Kidney epithelial cell (primary cell): ENCODE data around the gene NPTX1. TPM values are rescaled to one million over a fixed set of nuclear protein-coding genes. Genes with fewer than 3 reads are reported as not detected.

ENCODE experiments used
- DNase-seq: peaks from one replicate; pipeline ENCODE4 v3.0.0-alpha.2; 2010; ENCODE audit warnings: low read depth
- H3K27me3 ChIP-seq: 2 replicates; pipeline ENCODE4 v1.6.0; 2011; ENCODE audit warnings: low read length; ENCODE audit not compliant: control insufficient read depth, insufficient read depth
- H3K36me3 ChIP-seq: 2 replicates; pipeline ENCODE4 v1.5.1; 2011; ENCODE audit warnings: low read length; ENCODE audit not compliant: control insufficient read depth, insufficient read depth
- H3K4me3 ChIP-seq: 2 replicates; pipeline ENCODE4 v1.5.1; 2011; ENCODE audit warnings: low read depth, mild to moderate bottlenecking, control low read depth, low read length
- total RNA-seq: library from RNA; depleted of rRNA; stranded (reverse); fragments of >200 nt; gene quantifications from 2 replicates; pipeline ENCODE4 v1.2.3, GENCODE V29; 2015
- TF ChIP-seq, protein P1 (sequence below): IDR thresholded peaks from 2 replicates; pipeline ENCODE4 v1.5.1; 2011; ENCODE audit warnings: mild to moderate bottlenecking, moderate library complexity, low read length, control low read depth, inconsistent platforms; ENCODE audit not compliant: insufficient read depth, poor library complexity, severe bottlenecking

The NPTX1 gene
- total RNA-seq, 1 donor from 2014 or later: not detected

- DNase-seq: no peak
- TF ChIP-seq, protein P1, sequence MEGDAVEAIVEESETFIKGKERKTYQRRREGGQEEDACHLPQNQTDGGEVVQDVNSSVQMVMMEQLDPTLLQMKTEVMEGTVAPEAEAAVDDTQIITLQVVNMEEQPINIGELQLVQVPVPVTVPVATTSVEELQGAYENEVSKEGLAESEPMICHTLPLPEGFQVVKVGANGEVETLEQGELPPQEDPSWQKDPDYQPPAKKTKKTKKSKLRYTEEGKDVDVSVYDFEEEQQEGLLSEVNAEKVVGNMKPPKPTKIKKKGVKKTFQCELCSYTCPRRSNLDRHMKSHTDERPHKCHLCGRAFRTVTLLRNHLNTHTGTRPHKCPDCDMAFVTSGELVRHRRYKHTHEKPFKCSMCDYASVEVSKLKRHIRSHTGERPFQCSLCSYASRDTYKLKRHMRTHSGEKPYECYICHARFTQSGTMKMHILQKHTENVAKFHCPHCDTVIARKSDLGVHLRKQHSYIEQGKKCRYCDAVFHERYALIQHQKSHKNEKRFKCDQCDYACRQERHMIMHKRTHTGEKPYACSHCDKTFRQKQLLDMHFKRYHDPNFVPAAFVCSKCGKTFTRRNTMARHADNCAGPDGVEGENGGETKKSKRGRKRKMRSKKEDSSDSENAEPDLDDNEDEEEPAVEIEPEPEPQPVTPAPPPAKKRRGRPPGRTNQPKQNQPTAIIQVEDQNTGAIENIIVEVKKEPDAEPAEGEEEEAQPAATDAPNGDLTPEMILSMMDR: no peak
- H3K36me3 ChIP-seq: no peaks in the 10 kb centered on the region
- peaks cover 15% of the 10 kb centered on the region for H3K27me3 ChIP-seq
- no peak overlapping the region for H3K4me3 ChIP-seq
These were observed 42.8 kb upstream of the NPTX1 start for GRCh38 chr17:80519091-80519781.

DNA sequence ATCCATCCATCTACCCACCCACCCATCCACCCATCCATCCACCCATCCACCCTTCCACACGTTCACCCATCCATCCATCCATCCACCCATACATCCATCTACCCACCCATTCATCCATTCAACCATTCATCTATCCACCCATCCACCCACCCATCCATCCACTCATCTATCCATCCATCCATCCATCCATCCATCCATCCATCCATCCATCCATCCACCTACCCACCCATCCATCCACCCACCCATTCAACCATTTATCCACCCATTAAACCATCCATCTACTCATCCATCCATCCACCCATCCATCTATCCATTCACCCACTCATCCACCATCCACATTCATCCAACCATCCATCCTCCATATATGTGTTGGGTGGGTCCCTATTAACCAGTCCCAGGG lies 42.0 kb upstream of the NPTX1 start:
- Histone ChIP-seq H3K4me3 (no peak overlapping the region), H3K27me3 (peaks cover 15% of the 10 kb centered on the region), H3K36me3 (no peaks in the 10 kb centered on the region)
- TF ChIP-seq, protein P1: no peak
- no peak for DNase-seq

DNA sequence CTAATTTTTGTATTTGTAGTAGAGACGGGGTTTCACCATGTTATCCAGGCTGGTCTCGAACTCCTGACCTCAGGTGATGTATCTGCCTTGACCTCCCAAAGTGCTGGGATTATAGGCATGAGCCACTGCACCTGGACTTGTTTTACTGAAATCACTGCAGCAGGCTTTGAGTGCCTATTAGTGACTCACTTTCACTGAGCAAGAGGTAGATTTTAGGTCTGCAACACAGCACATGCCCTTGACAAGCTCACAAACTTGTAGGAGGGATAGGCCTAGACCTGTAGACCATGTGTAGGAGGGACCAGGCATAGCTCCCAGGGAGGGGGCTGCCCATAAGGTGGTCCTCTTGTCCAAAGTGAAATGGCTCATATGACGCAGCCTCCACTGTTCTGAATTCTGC lies 41.2 kb upstream of the NPTX1 start:
- Histone ChIP-seq H3K36me3 (no peaks in the 10 kb centered on the region), H3K27me3 (peaks cover 15% of the 10 kb centered on the region), H3K4me3 (no peak overlapping the region)
- no peak for DNase-seq
- TF ChIP-seq, protein P1: no peak

DNA sequence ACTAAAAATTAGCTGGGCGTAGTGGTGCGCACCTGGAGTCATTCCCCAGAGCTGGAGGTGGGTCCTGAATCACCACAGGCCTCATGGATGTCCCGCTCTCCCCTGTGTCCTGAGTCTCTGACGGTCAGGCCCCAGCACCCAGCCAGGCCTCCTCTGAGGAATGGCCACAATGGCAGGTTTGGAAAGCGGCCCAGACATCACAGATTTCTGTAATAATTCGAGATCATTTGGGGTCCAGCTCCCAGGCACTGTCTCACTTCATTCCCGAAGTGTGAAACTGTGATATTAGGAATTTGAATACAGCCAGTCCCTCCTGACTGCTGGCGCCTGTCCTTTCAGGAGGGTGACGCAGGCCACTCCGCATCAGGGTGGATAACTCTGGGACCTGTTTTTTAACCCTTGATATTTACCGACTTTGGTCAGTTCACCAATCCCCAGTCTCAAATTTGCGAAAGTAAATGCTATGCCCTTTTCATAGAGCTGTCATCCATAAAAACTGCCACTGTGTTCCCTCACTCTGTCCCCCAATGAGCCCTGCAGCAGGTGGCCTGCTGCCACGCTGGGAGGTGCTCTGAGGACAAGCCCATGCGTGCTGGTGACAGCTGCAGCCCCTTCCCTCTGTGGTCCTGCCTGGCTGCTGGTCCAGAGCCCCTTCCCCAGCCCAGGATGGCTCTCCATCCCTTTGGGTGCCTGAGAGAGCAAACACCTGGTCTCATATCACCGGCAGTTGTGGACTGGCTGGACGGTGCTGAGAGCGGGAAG lies 39.9 kb upstream of the NPTX1 start:
- TF ChIP-seq, protein P1: no peak
- Histone ChIP-seq H3K36me3 (no peaks in the 10 kb centered on the region), H3K27me3 (peaks cover 15% of the 10 kb centered on the region), H3K4me3 (no peak overlapping the region)
- no peak for DNase-seq

DNA sequence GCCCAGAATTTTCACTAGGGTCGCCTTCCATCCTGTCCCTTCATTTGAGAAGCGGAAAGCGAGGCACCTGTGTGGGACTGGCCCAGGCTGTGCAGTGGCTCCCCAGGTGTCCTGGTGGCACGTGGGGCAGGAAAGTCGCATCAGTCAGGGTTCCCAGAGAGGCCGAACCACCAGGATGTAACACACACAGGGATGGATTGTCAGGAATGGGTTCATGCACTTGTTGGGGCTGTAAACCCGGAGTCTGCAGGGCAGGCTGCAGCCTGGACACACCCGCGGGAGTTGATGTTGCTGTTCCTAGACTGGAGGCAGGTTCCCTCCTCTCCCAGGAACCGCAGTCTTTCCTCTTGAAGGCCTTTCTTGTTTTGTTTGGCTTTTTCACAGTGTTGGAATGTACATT lies 37.5 kb upstream of the NPTX1 start:
- peaks cover 25% of the 10 kb centered on the region for H3K27me3 ChIP-seq
- no peak for DNase-seq
- no peak overlapping the region for H3K4me3 ChIP-seq
- H3K36me3 ChIP-seq: no peaks in the 10 kb centered on the region
- TF ChIP-seq, protein P1: no peak
